ENCODE measurements around the gene GRHPR.
"Not testable (repeated sequence)": the region's sequence is repeated elsewhere in the genome, so short reads cannot be mapped to it uniquely, and the experiment has no call there.

Gene GRHPR

GRCh38 chr9:37422289-37423104 lies at the start of gene GRHPR:
Gene GRHPR (plus strand): TSS chr9:37422696. CDS start chr9:37422751, 55 bp downstream.
- peak; percentile 95 for DNase-seq

GRCh38 chr9:37372839-37373238 lies 49.7 kb upstream of the GRHPR start:
- DNase-seq = no peak

- DNase-seq = no peak
Observed at GRCh38 chr9:37373621-37374020, 48.9 kb upstream of the GRHPR start.

- no peak for DNase-seq
Observed at GRCh38 chr9:37374892-37375291, 47.6 kb upstream of the GRHPR start.

- no peak for DNase-seq
Observed at GRCh38 chr9:37377688-37378612, 44.5 kb upstream of the GRHPR start.

- no peak for DNase-seq
Observed at GRCh38 chr9:37378613-37379004, 43.9 kb upstream of the GRHPR start.

- no peak for DNase-seq
Observed at GRCh38 chr9:37379835-37380234, 42.7 kb upstream of the GRHPR start.

GRCh38 chr9:37380570-37380969 lies 41.9 kb upstream of the GRHPR start:
- DNase-seq = no peak

GRCh38 chr9:37381094-37381741 lies 41.3 kb upstream of the GRHPR start:
- DNase-seq = no peak

GRCh38 chr9:37382161-37382981 lies 40.1 kb upstream of the GRHPR start:
- no peak for DNase-seq

GRCh38 chr9:37382982-37383357 lies 39.5 kb upstream of the GRHPR start:
- no peak for DNase-seq

GRCh38 chr9:37383393-37383792 lies 39.1 kb upstream of the GRHPR start:
- DNase-seq = no peak

GRCh38 chr9:37383876-37384746 lies 38.4 kb upstream of the GRHPR start:
- no peak for DNase-seq

- no peak for DNase-seq
Observed at GRCh38 chr9:37385286-37385685, 37.2 kb upstream of the GRHPR start.

GRCh38 chr9:37386988-37387387 lies 35.5 kb upstream of the GRHPR start:
- no peak for DNase-seq

- DNase-seq = peak; percentile 45
Observed at GRCh38 chr9:37390759-37391158, 31.7 kb upstream of the GRHPR start.

GRCh38 chr9:37392272-37392671 lies 30.2 kb upstream of the GRHPR start:
- DNase-seq = no peak

- DNase-seq = no peak
Observed at GRCh38 chr9:37395229-37395628, 27.3 kb upstream of the GRHPR start.

GRCh38 chr9:37395663-37396062 lies 26.8 kb upstream of the GRHPR start:
- DNase-seq = no peak

GRCh38 chr9:37397948-37398347 lies 24.5 kb upstream of the GRHPR start:
- DNase-seq = not testable (repeated sequence)

GRCh38 chr9:37398464-37399025 lies 24.0 kb upstream of the GRHPR start:
- no peak for DNase-seq
